ENCODE results near the gene ACBD6. TPM values are rescaled to one million over a fixed set of nuclear protein-coding genes. Genes with fewer than 3 reads are reported as not detected.
A peak's percentile ranks its signal among the peaks of the same experiment; 100 is the strongest.
"Not testable (repeated sequence)": the region's sequence is repeated elsewhere in the genome, so short reads cannot be mapped to it uniquely, and the experiment has no call there.

Gene ACBD6
- polyA plus RNA-seq, 4 donors = 68.1 to 85.1 (median 73.4) TPM

GRCh38 chr1:180497826-180498225, 4.6 kb downstream of the ACBD6 start:
- DNase-seq (ENCODE audit: low read depth in 4 of 4, low spot score in 2 of 4) = no peak

- no peak for DNase-seq (ENCODE audit: low read depth in 4 of 4, low spot score in 2 of 4)
These were observed 8.0 kb downstream of the ACBD6 start for GRCh38 chr1:180494370-180494769.

GRCh38 chr1:180489976-180490375, 12.4 kb downstream of the ACBD6 start:
- no peak for DNase-seq (ENCODE audit: low read depth in 4 of 4, low spot score in 2 of 4)

- DNase-seq (ENCODE audit: low read depth in 4 of 4, low spot score in 2 of 4) = no peak
These were observed 13.1 kb downstream of the ACBD6 start for GRCh38 chr1:180489313-180489712.

- no peak for DNase-seq (ENCODE audit: low read depth in 4 of 4, low spot score in 2 of 4)
These were observed 13.7 kb downstream of the ACBD6 start for GRCh38 chr1:180488661-180489060.

- DNase-seq (ENCODE audit: low read depth in 4 of 4, low spot score in 2 of 4) = no peak
These were observed 16.3 kb downstream of the ACBD6 start for GRCh38 chr1:180486092-180486491.

GRCh38 chr1:180484490-180484889, 17.9 kb downstream of the ACBD6 start:
- no peak for DNase-seq (ENCODE audit: low read depth in 4 of 4, low spot score in 2 of 4)

GRCh38 chr1:180482425-180483275, 19.7 kb downstream of the ACBD6 start:
- DNase-seq (ENCODE audit: low read depth in 4 of 4, low spot score in 2 of 4) = peak in 1 of 4 donors; percentile 31

GRCh38 chr1:180470031-180470430, 32.3 kb downstream of the ACBD6 start:
- DNase-seq (ENCODE audit: low read depth in 4 of 4, low spot score in 2 of 4) = no peak

GRCh38 chr1:180468311-180468710, 34.1 kb downstream of the ACBD6 start:
- DNase-seq (ENCODE audit: low read depth in 4 of 4, low spot score in 2 of 4) = no peak

- DNase-seq (ENCODE audit: low read depth in 4 of 4, low spot score in 2 of 4) = no peak
These were observed 40.3 kb downstream of the ACBD6 start for GRCh38 chr1:180462102-180462501.

- DNase-seq (ENCODE audit: low read depth in 4 of 4, low spot score in 2 of 4) = not testable (repeated sequence)
These were observed 40.7 kb downstream of the ACBD6 start for GRCh38 chr1:180461682-180462081.

- DNase-seq (ENCODE audit: low read depth in 4 of 4, low spot score in 2 of 4) = no peak
These were observed 43.6 kb downstream of the ACBD6 start for GRCh38 chr1:180458807-180459206.

GRCh38 chr1:180456191-180456590, 46.2 kb downstream of the ACBD6 start:
- DNase-seq (ENCODE audit: low read depth in 4 of 4, low spot score in 2 of 4) = no peak

- no peak for DNase-seq (ENCODE audit: low read depth in 4 of 4, low spot score in 2 of 4)
These were observed 50.9 kb downstream of the ACBD6 start for GRCh38 chr1:180451504-180451903.

- DNase-seq (ENCODE audit: low read depth in 4 of 4, low spot score in 2 of 4) = no peak
These were observed 57.9 kb downstream of the ACBD6 start for GRCh38 chr1:180444522-180444921.

GRCh38 chr1:180440335-180440734, 62.0 kb downstream of the ACBD6 start:
- DNase-seq (ENCODE audit: low read depth in 4 of 4, low spot score in 2 of 4) = no peak

- DNase-seq (ENCODE audit: low read depth in 4 of 4, low spot score in 2 of 4) = no peak
These were observed 66.8 kb downstream of the ACBD6 start for GRCh38 chr1:180435566-180435965.

GRCh38 chr1:180433873-180434272, 68.5 kb downstream of the ACBD6 start:
- no peak for DNase-seq (ENCODE audit: low read depth in 4 of 4, low spot score in 2 of 4)

GRCh38 chr1:180431683-180432082, 70.7 kb downstream of the ACBD6 start:
- no peak for DNase-seq (ENCODE audit: low read depth in 4 of 4, low spot score in 2 of 4)

- no peak for DNase-seq (ENCODE audit: low read depth in 4 of 4, low spot score in 2 of 4)
These were observed 73.3 kb downstream of the ACBD6 start for GRCh38 chr1:180428782-180429695.

Data from left renal cortex interstitium (tissue), 4 donors.